ENCODE results near the gene MMEL1. TPM values are rescaled to one million over a fixed set of nuclear protein-coding genes. Genes with fewer than 3 reads are reported as not detected.

MMEL1 gene
- total RNA-seq, 2 experiments from 2014 or later = not detected

GRCh38 chr1:2630498-2631135 is 2.2 kb downstream of the MMEL1 start:
- ChIA-PET CTCF (ENCODE audit: unreplicated experiment) (no interaction called here), POLR2A (no interaction called here)
- no peak overlapping the region for H3K27ac ChIP-seq (ENCODE audit: low read depth, low read length, poor library complexity, severe bottlenecking)
- H3K9me2 ChIP-seq (ENCODE audit: insufficient read depth, low read length) = no peaks in the 10 kb centered on the region
- H4K20me1 ChIP-seq (ENCODE audit: insufficient read depth, low read length) = no peaks in the 10 kb centered on the region
- DNase-seq (ENCODE audit: low spot score) = no peak
- H3K4me2 ChIP-seq (ENCODE audit: low read length) = no peak overlapping the region
- H3K79me2 ChIP-seq (ENCODE audit: insufficient read depth, low read depth, low read length) = no peaks in the 10 kb centered on the region
- intact Hi-C loops (cut with micrococcal nuclease; ENCODE audit: unreplicated experiment) = no loop called here
- no peak for TF ChIP-seq CTCF (conservative IDR thresholded peaks at IDR 0.05; ENCODE audit: low read length)
- TF ChIP-seq EZH2phosphoT487 (IDR thresholded peaks at IDR 0.05; ENCODE audit: borderline replicate concordance, low read depth, low read length) = no peak
- H3K9me3 ChIP-seq (ENCODE audit: low read length) = no peaks in the 10 kb centered on the region
- no TSS peak for BruUV-seq (replicated peaks)
- H3K4me3 ChIP-seq (ENCODE audit: low read depth, low read length, poor library complexity, severe bottlenecking) = no peak overlapping the region
- no peaks in the 10 kb centered on the region for H3K4me1 ChIP-seq (ENCODE audit: insufficient read depth, low read length, poor library complexity, severe bottlenecking)
- H3K36me3 ChIP-seq (ENCODE audit: insufficient read depth, low read length) = no peaks in the 10 kb centered on the region
- H2AFZ ChIP-seq (ENCODE audit: low read length) = no peak overlapping the region

DNA sequence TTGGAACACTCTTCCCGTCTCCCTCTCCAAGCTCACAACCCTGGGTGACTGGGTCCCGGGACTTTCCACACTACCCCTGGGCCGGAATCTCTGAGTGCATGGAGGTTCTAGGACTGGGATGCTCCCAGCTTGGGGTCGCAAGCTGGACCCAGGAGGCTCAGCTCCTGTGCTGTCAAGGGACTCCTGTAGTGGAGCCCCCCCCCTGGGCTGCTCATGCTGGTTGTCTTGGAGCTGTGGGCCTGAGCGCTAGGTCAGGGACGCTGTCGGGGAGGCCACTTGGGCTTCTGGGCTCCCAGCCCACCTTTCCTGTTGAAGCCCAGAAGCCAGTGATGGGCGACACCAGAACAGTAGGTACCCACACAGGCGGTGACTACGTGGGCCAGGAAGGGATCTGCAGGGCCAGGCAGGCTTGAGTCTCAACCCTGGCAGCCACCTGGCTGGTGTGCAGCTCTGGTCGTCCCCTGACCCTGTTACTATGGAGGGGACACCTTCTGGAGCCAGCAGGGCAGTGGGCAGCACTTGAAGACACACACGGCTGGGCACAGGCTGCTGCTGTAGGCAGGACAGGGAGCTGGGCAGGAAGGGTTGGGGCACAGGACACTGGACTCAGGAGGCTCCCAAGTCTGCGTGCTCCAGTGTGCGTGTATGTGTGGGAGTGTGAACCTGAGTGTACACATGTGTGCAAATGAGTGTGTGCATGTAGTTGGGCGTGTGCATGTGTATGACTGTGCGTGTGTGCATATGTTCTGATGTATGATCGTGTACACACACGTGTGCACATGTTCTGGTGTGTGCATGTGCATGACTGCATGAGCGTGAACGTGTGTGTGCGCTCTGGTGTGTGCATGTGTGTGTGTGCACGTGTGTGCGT is 3.0 kb downstream of the MMEL1 start:
- no TSS peak for BruUV-seq (replicated peaks)
- intact Hi-C loops (cut with micrococcal nuclease; ENCODE audit: unreplicated experiment) = no loop called here
- POLR2A ChIA-PET = no interaction called here

More for the DNA sequence above, 3.0 kb downstream of the MMEL1 start:
- Histone ChIP-seq H3K27ac (ENCODE audit: low read depth, low read length, poor library complexity, severe bottlenecking) (no peak overlapping the region), H3K4me1 (ENCODE audit: insufficient read depth, low read length, poor library complexity, severe bottlenecking) (no peaks in the 10 kb centered on the region), H2AFZ (ENCODE audit: low read length) (no peak overlapping the region), H4K20me1 (ENCODE audit: insufficient read depth, low read length) (no peaks in the 10 kb centered on the region), H3K9me3 (ENCODE audit: low read length) (no peaks in the 10 kb centered on the region), H3K4me3 (ENCODE audit: low read depth, low read length, poor library complexity, severe bottlenecking) (no peak overlapping the region), H3K4me2 (ENCODE audit: low read length) (no peak overlapping the region), H3K9me2 (ENCODE audit: insufficient read depth, low read length) (no peaks in the 10 kb centered on the region), H3K79me2 (ENCODE audit: insufficient read depth, low read depth, low read length) (no peaks in the 10 kb centered on the region), H3K36me3 (ENCODE audit: insufficient read depth, low read length) (no peaks in the 10 kb centered on the region)
- CTCF ChIA-PET (ENCODE audit: unreplicated experiment) = no interaction called here
- no peak for DNase-seq (ENCODE audit: low spot score)
- TF ChIP-seq EZH2phosphoT487 (IDR thresholded peaks at IDR 0.05; ENCODE audit: borderline replicate concordance, low read depth, low read length) = no peak
- no peak for TF ChIP-seq CTCF (conservative IDR thresholded peaks at IDR 0.05; ENCODE audit: low read length)

All from OCI-LY7 (cell line).